Neutrophil (primary cell): ENCODE measurements around the gene CAVIN1.
A peak's percentile ranks its signal among the peaks of the same experiment; 100 is the strongest.
"Not testable (repeated sequence)": the region's sequence is repeated elsewhere in the genome, so short reads cannot be mapped to it uniquely, and the experiment has no call there.

ENCODE experiments used
- H3K27ac ChIP-seq: fragments of 200-600 bp; sonication (generic); 2 replicates; pipeline ENCODE4 v1.5.1; 2016; ENCODE audit warnings: mild to moderate bottlenecking, moderate library complexity
- H3K27me3 ChIP-seq: fragments of 200-600 bp; sonication (generic); 2 replicates; pipeline ENCODE4 v1.6.0; 2016; ENCODE audit warnings: mild to moderate bottlenecking
- H3K36me3 ChIP-seq: fragments of 200-600 bp; sonication (generic); 2 replicates; pipeline ENCODE4 v1.5.1; 2017
- H3K4me1 ChIP-seq, 2 experiments: fragments of 200-600 bp in 1 of 2; sonication (generic) in 1 of 2; 1 replicate in 1 of 2; 2 replicates in 1 of 2; pipeline versions ENCODE4 v1.5.1 to v1.6.1; 2013 to 2016; ENCODE audit warnings: low read depth in 1 of 2, low read length in 1 of 2, mild to moderate bottlenecking in 1 of 2, moderate library complexity in 1 of 2; ENCODE audit not compliant: control insufficient read depth in 1 of 2, insufficient read depth in 1 of 2
- H3K4me3 ChIP-seq, 2 experiments: fragments of 200-600 bp in 1 of 2; sonication (generic) in 1 of 2; 1 replicate in 1 of 2; 2 replicates in 1 of 2; pipeline ENCODE4 v1.5.1; 2013 to 2016; ENCODE audit warnings: low read depth in 1 of 2, low read length in 1 of 2, mild to moderate bottlenecking in 1 of 2, moderate library complexity in 1 of 2
- H3K9me3 ChIP-seq: fragments of 200-600 bp; sonication (generic); 2 replicates; pipeline ENCODE4 v1.5.1; 2016
- CTCF ChIP-seq: fragments of 200-600 bp; sonication (generic); IDR thresholded peaks from 2 replicates; pipeline ENCODE4 v1.5.1; 2016; ENCODE audit warnings: antibody characterized with exemption

The CAVIN1 gene

DNA sequence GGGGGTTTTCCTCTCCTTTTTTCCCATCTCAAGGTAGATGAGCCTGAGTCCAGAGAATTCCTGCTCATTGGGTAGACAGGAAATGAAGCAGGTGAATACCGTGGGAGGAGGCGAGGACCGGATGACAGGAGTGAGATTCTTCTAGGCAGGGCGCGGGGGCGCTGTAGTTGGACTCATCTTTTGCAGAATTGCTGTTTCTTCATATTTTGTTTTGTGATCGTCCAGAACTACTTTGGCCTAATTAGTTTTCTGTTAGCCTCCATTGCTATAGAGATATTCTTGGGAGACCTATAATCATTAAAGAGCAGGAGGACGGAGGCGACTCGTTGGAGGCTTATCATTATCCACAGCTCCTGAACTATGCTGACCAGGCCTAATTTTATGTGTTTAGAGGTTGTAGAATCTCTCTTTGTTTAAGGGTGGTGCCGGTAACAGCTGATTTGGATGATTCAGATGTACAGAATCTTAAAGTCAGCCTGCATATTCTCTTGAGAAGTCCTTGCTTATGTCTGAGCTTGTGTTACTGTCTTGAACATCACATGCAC lies 36.3 kb upstream of the CAVIN1 start:
- Histone ChIP-seq H3K9me3 (no peaks in the 10 kb centered on the region), H3K4me1 (peaks cover 61 to 62% of the 10 kb centered on the region in 2 experiments), H3K36me3 (peaks cover 37% of the 10 kb centered on the region), H3K4me3 (peak overlapping the region; percentile 87 to 90), H3K27me3 (no peaks in the 10 kb centered on the region), H3K27ac (peak overlapping the region; percentile 97)
- TF ChIP-seq CTCF, result no peak

- peak; percentile 29 for TF ChIP-seq CTCF
- Histone ChIP-seq H3K27ac (peak within 1 kb of the TSS; percentile 97), H3K4me1 (peaks cover 68 to 69% of the 10 kb centered on the region in 2 experiments), H3K9me3 (no peaks in the 10 kb centered on the region), H3K36me3 (peaks cover 30% of the 10 kb centered on the region), H3K4me3 (peak within 1 kb of the TSS; percentile 87 to 90), H3K27me3 (no peaks in the 10 kb centered on the region)
Observed at GRCh38 chr17:42458497-42459255, 35.6 kb upstream of the CAVIN1 start, which contains the start of gene ATP6V0A1. Gene ATP6V0A1, plus strand, starts transcription at chr17:42458878. Its CDS starts 2,017 bp downstream, at chr17:42460895.

GRCh38 chr17:42457107-42457792 lies 34.2 kb upstream of the CAVIN1 start:
- peaks cover 82 to 83% of the 10 kb centered on the region in 2 experiments for H3K4me1 ChIP-seq
- H3K36me3 ChIP-seq, result peaks cover 16% of the 10 kb centered on the region
- TF ChIP-seq CTCF, result no peak
- H3K27me3 ChIP-seq, result no peaks in the 10 kb centered on the region
- no peaks in the 10 kb centered on the region for H3K9me3 ChIP-seq
- H3K27ac ChIP-seq, result peak overlapping the region; percentile 97
- H3K4me3 ChIP-seq, result peak overlapping the region; percentile 87 to 90

GRCh38 chr17:42456223-42457106 lies 33.4 kb upstream of the CAVIN1 start:
- TF ChIP-seq CTCF, result no peak
- Histone ChIP-seq H3K4me3 (peak overlapping the region; percentile 87 to 90), H3K27me3 (no peaks in the 10 kb centered on the region), H3K27ac (peak overlapping the region; percentile 97), H3K4me1 (peaks cover 81 to 83% of the 10 kb centered on the region in 2 experiments), H3K36me3 (peaks cover 10% of the 10 kb centered on the region), H3K9me3 (no peaks in the 10 kb centered on the region)

DNA sequence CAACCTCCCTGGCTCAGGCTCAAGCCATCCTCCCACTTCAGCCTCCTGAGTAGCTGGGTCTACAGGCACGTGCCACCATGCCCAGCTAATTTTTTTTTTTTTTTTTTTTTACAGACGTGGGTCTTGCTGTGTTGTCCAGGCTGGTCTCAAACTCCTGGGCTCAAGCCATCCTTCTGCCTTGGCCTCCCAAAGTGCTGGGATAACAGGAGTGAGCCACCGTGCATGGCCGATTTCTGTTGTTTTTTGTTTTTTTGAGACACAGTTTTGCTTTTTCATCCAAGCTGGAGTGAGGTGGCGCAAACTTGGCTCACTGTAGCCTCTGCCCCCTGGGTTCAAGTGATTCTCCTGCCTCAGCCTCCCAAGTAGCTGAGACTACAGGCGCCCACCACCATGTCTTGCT lies 31.9 kb upstream of the CAVIN1 start:
- Histone ChIP-seq H3K27ac (peak overlapping the region; percentile 97), H3K4me1 (peaks cover 66 to 71% of the 10 kb centered on the region in 2 experiments), H3K4me3 (peak overlapping the region in 1 of 2 experiments; percentile 45)
- H3K27me3 ChIP-seq, H3K36me3 ChIP-seq, H3K9me3 ChIP-seq: not testable (repeated sequence)
